H1 (cell line): ENCODE results near the gene SLITRK2. TPM values are rescaled to one million over a fixed set of nuclear protein-coding genes. Genes with fewer than 3 reads are reported as not detected.

Experiments
- CTCF ChIA-PET: fragments of 300-600 bp; sonication (Branson Sonifier 250); formaldehyde crosslinking; loops from one replicate; lab custom pipeline; 2021; ENCODE audit not compliant: partially characterized antibody; lab: Charles Lee
- POLR2A ChIA-PET: fragments of 300-600 bp; sonication (Branson Sonifier 250); formaldehyde crosslinking; loops from one replicate; lab custom pipeline; 2021; ENCODE audit warnings: inconsistent platforms; ENCODE audit not compliant: partially characterized antibody; lab: Charles Lee
- DNase-seq, 2 experiments: peaks; one replicate each; pipeline versions ENCODE4 v3.0.0 to v3.0.0-alpha.2; 2010 to 2022; ENCODE audit warnings: low spot score in 2 of 2, low read depth in 1 of 2, mixed read lengths in 1 of 2
- FAIRE-seq: peaks from 2 replicates; lab custom pipeline; 2011; peaks lifted over from hg19 to GRCh38; lab: Jason Lieb, UNC
- H2AFZ ChIP-seq: 2 replicates; pipeline ENCODE4 v1.8.1; 2012; ENCODE audit warnings: low read length, inconsistent platforms
- H2AK5ac ChIP-seq: 2 replicates; pipeline ENCODE4 v1.6.1; 2013; ENCODE audit warnings: low read depth, low read length
- H2BK120ac ChIP-seq: replicated peaks from 2 replicates; pipeline ENCODE3; 2013; ENCODE audit warnings: low read depth, low read length, inconsistent platforms
- H2BK12ac ChIP-seq: 2 replicates; pipeline ENCODE4 v1.6.1; 2013; ENCODE audit warnings: low read depth, low read length
- H2BK15ac ChIP-seq: 2 replicates; pipeline ENCODE4 v1.6.1; 2013; ENCODE audit warnings: low read length
- H2BK20ac ChIP-seq: 2 replicates; pipeline ENCODE4 v1.6.1; 2013; ENCODE audit warnings: low read length
- H2BK5ac ChIP-seq: 2 replicates; pipeline ENCODE4 v1.6.1; 2013; ENCODE audit warnings: low read depth, low read length
- H3K14ac ChIP-seq: 2 replicates; pipeline ENCODE4 v1.6.1; 2013; ENCODE audit warnings: inconsistent platforms; ENCODE audit not compliant: insufficient read length
- H3K18ac ChIP-seq: 2 replicates; pipeline ENCODE4 v1.6.1; 2013; ENCODE audit warnings: low read length; ENCODE audit errors: extremely low read depth
- H3K23ac ChIP-seq: 2 replicates; pipeline ENCODE4 v1.6.1; 2013; ENCODE audit warnings: inconsistent platforms; ENCODE audit not compliant: insufficient read length
- H3K23me2 ChIP-seq: 2 replicates; pipeline ENCODE4 v1.6.1; 2013; ENCODE audit warnings: low read depth, low read length
- H3K27ac ChIP-seq: 2 replicates; pipeline ENCODE4 v1.6.1; 2011; ENCODE audit warnings: low read depth, low read length, inconsistent platforms
- H3K27me3 ChIP-seq, 4 experiments: replicated peaks in 1 of 4; 1 replicate in 1 of 4; 2 replicates in 3 of 4; pipeline versions ENCODE4 v1.6.1 to v1.8.1; 2011 to 2013; ENCODE audit warnings: low read length in 3 of 4, mild to moderate bottlenecking in 3 of 4, inconsistent platforms in 2 of 4, mixed read lengths in 2 of 4, moderate library complexity in 1 of 4; ENCODE audit not compliant: control insufficient read depth in 3 of 4, insufficient read depth in 3 of 4; ENCODE audit errors: extremely low read depth in 1 of 4
- H3K36me3 ChIP-seq, 4 experiments: 2 replicates each; pipeline versions ENCODE4 v1.6.1 to v1.8.1; 2011 to 2013; ENCODE audit warnings: mild to moderate bottlenecking in 4 of 4, low read length in 3 of 4, moderate library complexity in 2 of 4, control low read depth in 1 of 4, inconsistent platforms in 1 of 4; ENCODE audit not compliant: insufficient read depth in 4 of 4, control insufficient read depth in 2 of 4
- H3K4ac ChIP-seq: replicated peaks from 2 replicates; pipeline ENCODE3; 2013; ENCODE audit warnings: low read length, low read depth, mixed read lengths, inconsistent platforms; ENCODE audit not compliant: insufficient read length
- H3K4me1 ChIP-seq, 4 experiments: replicated peaks in 1 of 4; 1 replicate in 1 of 4; 2 replicates in 3 of 4; pipeline versions ENCODE4 v1.6.1 to v1.8.1; 2011 to 2013; ENCODE audit warnings: low read length in 3 of 4, inconsistent platforms in 2 of 4, mixed read lengths in 1 of 4; ENCODE audit not compliant: insufficient read depth in 4 of 4, control insufficient read depth in 3 of 4
- H3K4me2 ChIP-seq, 2 experiments: 2 replicates each; pipeline versions ENCODE4 v1.6.1 to v1.8.1; 2011 to 2013; ENCODE audit warnings: low read depth in 2 of 2, low read length in 2 of 2, control low read depth in 1 of 2, inconsistent platforms in 1 of 2, mild to moderate bottlenecking in 1 of 2; ENCODE audit not compliant: insufficient read depth in 1 of 2
- H3K4me3 ChIP-seq, 4 experiments: fragments of 200-600, 300-600 bp in 1 of 4; sonication (generic), shearing (Covaris generic), sonication (Bioruptor Twin) in 1 of 4; 2 replicates each; pipeline versions ENCODE4 v1.5.1 to v1.8.1; 2011 to 2016; ENCODE audit warnings: low read length in 4 of 4, low read depth in 3 of 4, control low read depth in 2 of 4, inconsistent platforms in 2 of 4, mild to moderate bottlenecking in 2 of 4, mixed read lengths in 1 of 4, moderate library complexity in 1 of 4; ENCODE audit not compliant: insufficient read depth in 2 of 4; ENCODE audit errors: extremely low read depth in 1 of 4
- H3K56ac ChIP-seq: replicated peaks from 2 replicates; pipeline ENCODE3; 2013; ENCODE audit warnings: low read depth, mild to moderate bottlenecking, mixed read lengths, low read length, inconsistent platforms; ENCODE audit not compliant: insufficient read length
- H3K79me1 ChIP-seq: 2 replicates; pipeline ENCODE4 v1.6.1; 2013; ENCODE audit warnings: low read depth, low read length, control low read depth
- H3K79me2 ChIP-seq, 2 experiments: 2 replicates each; pipeline versions ENCODE4 v1.6.1 to v1.8.1; 2012 to 2013; ENCODE audit warnings: low read length in 2 of 2, mild to moderate bottlenecking in 2 of 2, inconsistent platforms in 1 of 2; ENCODE audit not compliant: insufficient read depth in 2 of 2, control insufficient read depth in 1 of 2
- H3K9ac ChIP-seq, 4 experiments: replicated peaks in 1 of 4; 1 replicate in 1 of 4; 2 replicates in 3 of 4; pipeline versions ENCODE4 v1.6.1 to v1.8.1; 2011 to 2013; ENCODE audit warnings: low read depth in 3 of 4, low read length in 3 of 4, control low read depth in 2 of 4, mild to moderate bottlenecking in 2 of 4, moderate library complexity in 2 of 4, inconsistent platforms in 1 of 4; ENCODE audit errors: extremely low read depth in 1 of 4
- H3K9me3 ChIP-seq, 2 experiments: 2 replicates each; pipeline versions ENCODE4 v1.6.1 to v1.8.1; 2012 to 2013; ENCODE audit warnings: mild to moderate bottlenecking in 2 of 2, moderate library complexity in 2 of 2, control low read depth in 1 of 2, inconsistent platforms in 1 of 2, low read depth in 1 of 2, low read length in 1 of 2, mixed read lengths in 1 of 2; ENCODE audit not compliant: insufficient read depth in 2 of 2
- H4K20me1 ChIP-seq, 2 experiments: replicated peaks in 1 of 2; 2 replicates each; pipeline versions ENCODE3 to v1.8.1; 2011 to 2013; ENCODE audit warnings: inconsistent platforms in 2 of 2, low read length in 2 of 2, mild to moderate bottlenecking in 1 of 2; ENCODE audit not compliant: insufficient read depth in 2 of 2, control insufficient read depth in 1 of 2
- H4K5ac ChIP-seq: 2 replicates; pipeline ENCODE4 v1.6.1; 2013; ENCODE audit warnings: low read length, low read depth, mixed read lengths, inconsistent platforms; ENCODE audit not compliant: insufficient read length
- H4K8ac ChIP-seq: 2 replicates; pipeline ENCODE4 v1.8.0; 2013; ENCODE audit warnings: mild to moderate bottlenecking, moderate library complexity, low read length, inconsistent platforms; ENCODE audit not compliant: insufficient read depth; ENCODE audit errors: extremely low read depth
- H4K91ac ChIP-seq: replicated peaks from 2 replicates; pipeline ENCODE3; 2013; ENCODE audit warnings: low read length, mixed read lengths, inconsistent platforms; ENCODE audit not compliant: insufficient read length
- CHD2 ChIP-seq: IDR thresholded peaks from 2 replicates; pipeline ENCODE4 v1.6.1; 2012; ENCODE audit warnings: low read length, improper control_type of control experiment
- CREB1 ChIP-seq: IDR thresholded peaks from 2 replicates; pipeline ENCODE4 v1.6.1; 2012; ENCODE audit warnings: inconsistent platforms
- EGR1 ChIP-seq: IDR thresholded peaks from 2 replicates; pipeline ENCODE4 v1.6.1; 2011; ENCODE audit warnings: low read depth, low read length, borderline replicate concordance
- EZH2 ChIP-seq: fragments of 200-600 bp; sonication (generic); IDR thresholded peaks from 2 replicates; pipeline ENCODE4 v1.7.1; 2012; ENCODE audit warnings: low read depth, mild to moderate bottlenecking, moderate library complexity, low read length, inconsistent platforms; ENCODE audit not compliant: severe bottlenecking
- FOSL1 ChIP-seq: IDR thresholded peaks from 2 replicates; pipeline ENCODE4 v1.6.1; 2011; ENCODE audit warnings: mild to moderate bottlenecking, low read depth, low read length, moderate library complexity; ENCODE audit not compliant: insufficient read depth
- GTF2F1 ChIP-seq: IDR thresholded peaks from 2 replicates; pipeline ENCODE4 v1.6.1; 2012; ENCODE audit warnings: low read depth, low read length, improper control_type of control experiment, borderline replicate concordance
- KDM5A ChIP-seq: fragments of 200-600 bp; IDR thresholded peaks from 2 replicates; pipeline ENCODE4 v1.7.1; 2012; ENCODE audit warnings: mild to moderate bottlenecking, low read length, inconsistent platforms, mixed read lengths
- NRF1 ChIP-seq: IDR thresholded peaks from 2 replicates; pipeline ENCODE4 v1.6.1; 2011; ENCODE audit warnings: mild to moderate bottlenecking, low read depth, low read length, improper control_type of control experiment
- PHF8 ChIP-seq: fragments of 200-600 bp; sonication (generic); conservative IDR thresholded peaks from 2 replicates; pipeline ENCODE4 v1.7.1; 2012; ENCODE audit warnings: low read depth, mild to moderate bottlenecking, inconsistent platforms, low read length, moderate library complexity
- SIN3A ChIP-seq, 2 experiments: IDR thresholded peaks in 1 of 2; conservative IDR thresholded peaks in 1 of 2; 2 replicates each; pipeline ENCODE4 v1.6.1; 2011 to 2012; ENCODE audit warnings: low read length in 2 of 2, improper control_type of control experiment in 1 of 2, low read depth in 1 of 2, mild to moderate bottlenecking in 1 of 2
- SRF ChIP-seq: IDR thresholded peaks from 2 replicates; pipeline ENCODE4 v1.6.1; 2011; ENCODE audit warnings: mild to moderate bottlenecking, low read depth, low read length, moderate library complexity
- TAF1 ChIP-seq: IDR thresholded peaks from 2 replicates; pipeline ENCODE4 v1.6.1; 2011; ENCODE audit warnings: mild to moderate bottlenecking, low read depth, low read length
- WGBS, 2 experiments: shearing (Covaris generic) in 1 of 2; methylation state at CpG; one replicate each; pipeline versions ENCODE4 v1.1.6 to v1.1.7; 2013 to 2015; ENCODE audit warnings: low lambda C conversion rate in 2 of 2, mixed read lengths in 2 of 2, inconsistent platforms in 1 of 2, low coverage in 1 of 2, missing lambda C conversion rate in 1 of 2; ENCODE audit not compliant: insufficient replicate concordance in 2 of 2, insufficient coverage in 1 of 2, insufficient read length in 1 of 2; ENCODE audit errors: extremely low coverage in 1 of 2, missing lambda C conversion rate in 1 of 2; 5-methylcytosine and 5-hydroxymethylcytosine counted together
- polyA plus RNA-seq, 7 experiments: library from polyadenylated mRNA; depleted of rRNA in 3 of 7; stranded (reverse) in 5 of 7; unstranded in 2 of 7; fragments of >200 nt in 5 of 7; fragments of 200-250 nt in 2 of 7; gene quantifications; 1 replicate in 5 of 7; 2 replicates in 1 of 7; 4 replicates in 1 of 7; pipeline versions ENCODE4 v1.2.1 to v1.2.3, GENCODE V29; 2011 to 2013; ENCODE audit warnings: missing spikeins in 2 of 7, mixed read lengths in 2 of 7
- total RNA-seq: library from RNA; stranded (reverse); fragmentation: NEBNext Ultra II Directional; extraction: Animal tissue kit (Norgen Biotek cat#: 25700); gene quantifications from 2 replicates; pipeline ENCODE4 v1.2.1, GENCODE V29; 2021
- TF ChIP-seq, protein P1 (sequence below), 3 experiments: IDR thresholded peaks; 1 replicate in 2 of 3; 2 replicates in 1 of 3; pipeline versions ENCODE4 v1.5.1 to v1.6.1; 2011; ENCODE audit warnings: low read length in 3 of 3, mild to moderate bottlenecking in 3 of 3, inconsistent platforms in 2 of 3, low read depth in 1 of 3, moderate library complexity in 1 of 3; ENCODE audit not compliant: insufficient read depth in 1 of 3; ENCODE audit errors: control extremely low read depth in 1 of 3

Gene SLITRK2
- total and polyA plus RNA-seq, 2 of the 8 experiments (the other 6 are each of a cell fraction or from before 2014, with no cell fraction given) = 0.14 to 0.39 TPM

DNA sequence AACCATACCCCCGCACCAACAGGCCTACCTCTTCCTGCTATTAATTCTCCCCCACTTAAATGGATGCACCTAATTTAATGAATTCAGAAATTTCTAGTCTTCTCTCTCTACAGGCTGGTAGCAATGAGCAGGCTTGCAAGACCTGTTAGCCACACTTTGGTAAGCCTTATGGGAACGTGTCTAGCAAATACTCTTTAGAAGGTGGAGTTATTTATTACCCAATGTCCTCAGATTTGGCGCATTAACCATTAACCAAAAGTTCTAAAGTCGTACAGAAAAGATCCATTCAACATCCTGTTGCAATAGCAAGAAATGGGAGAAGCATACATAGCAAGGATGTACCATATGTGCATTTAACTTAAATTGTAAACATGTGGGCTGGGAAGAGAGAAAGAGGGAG is 47.5 kb downstream of the SLITRK2 start:
- Histone ChIP-seq H4K8ac (no peak overlapping the region), H3K27me3 (no peaks in the 10 kb centered on the region), H3K9ac (no peak overlapping the region), H3K27ac (no peak overlapping the region), H3K14ac (no peak overlapping the region), H3K79me1 (no peaks in the 10 kb centered on the region), H3K23me2 (no peaks in the 10 kb centered on the region), H2BK20ac (no peak overlapping the region), H2BK120ac (no peak overlapping the region), H2BK12ac (no peak overlapping the region), H3K18ac (no peak overlapping the region), H3K79me2 (no peaks in the 10 kb centered on the region), H3K23ac (no peak overlapping the region), H3K4me1 (peaks cover 0 to 3% (median 0%) of the 10 kb centered on the region in 4 experiments; a peak in 1 of 7 replicates), H3K9me3 (no peaks in the 10 kb centered on the region), H3K36me3 (no peaks in the 10 kb centered on the region), H2AK5ac (no peak overlapping the region), H4K5ac (no peak overlapping the region), H2BK15ac (no peak overlapping the region), H2AFZ (no peak overlapping the region), H4K20me1 (no peaks in the 10 kb centered on the region), H3K56ac (no peak overlapping the region), H3K4me2 (no peak overlapping the region), H2BK5ac (no peak overlapping the region), H4K91ac (no peak overlapping the region), H3K4ac (no peak overlapping the region), H3K4me3 (no peak overlapping the region)
- ChIA-PET POLR2A (no interaction called here), CTCF (no interaction called here)
- no peak for DNase-seq
- WGBS, 2 experiments = 88% methylated on average over 3 of the region's 4 CpGs; no CpG with 5 or more reads in 1 of the 2 experiments
- no peak for FAIRE-seq
- no peak for TF ChIP-seq KDM5A
- no peak for TF ChIP-seq CHD2
- TF ChIP-seq TAF1 = no peak
- TF ChIP-seq GTF2F1 = no peak
- TF ChIP-seq FOSL1 = no peak
- no peak for TF ChIP-seq SRF
- TF ChIP-seq EZH2 = no peak
- TF ChIP-seq, protein P1, sequence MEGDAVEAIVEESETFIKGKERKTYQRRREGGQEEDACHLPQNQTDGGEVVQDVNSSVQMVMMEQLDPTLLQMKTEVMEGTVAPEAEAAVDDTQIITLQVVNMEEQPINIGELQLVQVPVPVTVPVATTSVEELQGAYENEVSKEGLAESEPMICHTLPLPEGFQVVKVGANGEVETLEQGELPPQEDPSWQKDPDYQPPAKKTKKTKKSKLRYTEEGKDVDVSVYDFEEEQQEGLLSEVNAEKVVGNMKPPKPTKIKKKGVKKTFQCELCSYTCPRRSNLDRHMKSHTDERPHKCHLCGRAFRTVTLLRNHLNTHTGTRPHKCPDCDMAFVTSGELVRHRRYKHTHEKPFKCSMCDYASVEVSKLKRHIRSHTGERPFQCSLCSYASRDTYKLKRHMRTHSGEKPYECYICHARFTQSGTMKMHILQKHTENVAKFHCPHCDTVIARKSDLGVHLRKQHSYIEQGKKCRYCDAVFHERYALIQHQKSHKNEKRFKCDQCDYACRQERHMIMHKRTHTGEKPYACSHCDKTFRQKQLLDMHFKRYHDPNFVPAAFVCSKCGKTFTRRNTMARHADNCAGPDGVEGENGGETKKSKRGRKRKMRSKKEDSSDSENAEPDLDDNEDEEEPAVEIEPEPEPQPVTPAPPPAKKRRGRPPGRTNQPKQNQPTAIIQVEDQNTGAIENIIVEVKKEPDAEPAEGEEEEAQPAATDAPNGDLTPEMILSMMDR (IDR thresholded peaks at IDR 0.05; ENCODE audit: control extremely low read depth in 1 of 3, insufficient read depth in 1 of 3, low read depth in 1 of 3, low read length in 3 of 3) = no peak
- no peak for TF ChIP-seq CREB1
- TF ChIP-seq PHF8 = no peak
- no peak for TF ChIP-seq EGR1
- no peak for TF ChIP-seq SIN3A (conservative IDR thresholded peaks at IDR 0.05 in 1 of 2, IDR thresholded peaks at IDR 0.05 in 1 of 2; ENCODE audit: low read depth in 1 of 2, low read length in 2 of 2)
- TF ChIP-seq NRF1 = no peak
